ACC112 (cell line): ENCODE results near the gene TMEM17.

Experiments
- H2AFZ ChIP-seq: fragments of 200-600 bp; sonication (generic); one replicate; pipeline ENCODE4 v1.6.0; 2017; ENCODE audit warnings: antibody characterized with exemption, low read length; ENCODE audit not compliant: unreplicated experiment
- H3K27ac ChIP-seq: fragments of 200-600 bp; sonication (generic); 2 replicates; pipeline ENCODE4 v1.5.1; 2014; ENCODE audit warnings: low read depth, mild to moderate bottlenecking, antibody characterized with exemption, low read length, moderate library complexity
- H3K27me3 ChIP-seq: fragments of 200-600 bp; sonication (generic); 2 replicates; pipeline ENCODE4 v1.6.1; 2014; ENCODE audit warnings: mild to moderate bottlenecking, antibody characterized with exemption, low read length, moderate library complexity, mixed read lengths; ENCODE audit not compliant: insufficient read depth
- H3K36me3 ChIP-seq: fragments of 200-600 bp; sonication (generic); 2 replicates; pipeline ENCODE4 v1.6.1; 2016; ENCODE audit warnings: mild to moderate bottlenecking, antibody characterized with exemption, low read length, moderate library complexity, mixed read lengths; ENCODE audit not compliant: insufficient read depth
- H3K4me1 ChIP-seq: fragments of 200-600 bp; sonication (generic); one replicate; pipeline ENCODE4 v1.6.1; 2016; ENCODE audit warnings: low read length, mixed read lengths; ENCODE audit not compliant: insufficient read depth, unreplicated experiment, control insufficient read depth
- H3K4me3 ChIP-seq: fragments of 200-600 bp; sonication (generic); 2 replicates; pipeline ENCODE4 v1.5.1; 2014; ENCODE audit warnings: mild to moderate bottlenecking, low read depth, low read length
- H3K79me2 ChIP-seq: fragments of 200-600 bp; sonication (generic); one replicate; pipeline ENCODE4 v1.6.0; 2016; ENCODE audit warnings: low read length; ENCODE audit not compliant: control insufficient read depth, unreplicated experiment, insufficient read depth

Gene TMEM17

GRCh38 chr2:62472312-62472711 lies 33.7 kb downstream of the TMEM17 start:
- H3K4me1 ChIP-seq = peaks cover 12% of the 10 kb centered on the region
- no peaks in the 10 kb centered on the region for H3K36me3 ChIP-seq
- no peak overlapping the region for H2AFZ ChIP-seq
- no peak overlapping the region for H3K4me3 ChIP-seq
- no peaks in the 10 kb centered on the region; the same call in 1 of the 2 replicates for H3K27me3 ChIP-seq
- no peak overlapping the region for H3K27ac ChIP-seq
- H3K79me2 ChIP-seq = no peaks in the 10 kb centered on the region

DNA sequence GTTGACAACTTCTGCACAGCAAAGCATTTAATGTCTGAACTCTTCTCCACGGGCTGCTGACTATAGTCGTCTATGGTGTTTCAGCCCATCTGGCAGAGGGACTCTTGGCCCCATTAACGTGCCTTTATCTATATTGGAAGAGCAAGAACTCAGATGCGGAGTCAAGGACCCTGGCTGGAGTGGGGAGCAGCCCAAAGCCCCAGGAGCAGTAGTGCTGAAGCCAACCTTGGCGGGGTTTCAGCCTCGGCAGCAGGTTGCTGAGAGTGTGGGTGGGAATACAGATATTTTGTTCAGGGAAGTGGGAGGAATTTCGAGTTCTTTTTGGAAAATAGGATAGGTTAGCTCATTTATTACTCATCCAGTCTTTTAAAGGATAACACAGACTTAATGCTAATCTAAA lies 34.2 kb downstream of the TMEM17 start:
- no peaks in the 10 kb centered on the region; the same call in 1 of the 2 replicates for H3K27me3 ChIP-seq
- no peak overlapping the region for H2AFZ ChIP-seq
- no peaks in the 10 kb centered on the region for H3K36me3 ChIP-seq
- H3K4me1 ChIP-seq = peaks cover 14% of the 10 kb centered on the region
- H3K27ac ChIP-seq = no peak overlapping the region
- no peak overlapping the region for H3K4me3 ChIP-seq
- no peaks in the 10 kb centered on the region for H3K79me2 ChIP-seq

- no peaks in the 10 kb centered on the region for H3K36me3 ChIP-seq
- no peaks in the 10 kb centered on the region for H3K79me2 ChIP-seq
- H3K27me3 ChIP-seq = no peaks in the 10 kb centered on the region; the same call in 1 of the 2 replicates
- H3K4me1 ChIP-seq = peaks cover 14% of the 10 kb centered on the region
- H3K27ac ChIP-seq = no peak overlapping the region
- H2AFZ ChIP-seq = no peak overlapping the region
- no peak overlapping the region for H3K4me3 ChIP-seq
Measured at GRCh38 chr2:62471404-62471803, 34.6 kb downstream of the TMEM17 start.

DNA sequence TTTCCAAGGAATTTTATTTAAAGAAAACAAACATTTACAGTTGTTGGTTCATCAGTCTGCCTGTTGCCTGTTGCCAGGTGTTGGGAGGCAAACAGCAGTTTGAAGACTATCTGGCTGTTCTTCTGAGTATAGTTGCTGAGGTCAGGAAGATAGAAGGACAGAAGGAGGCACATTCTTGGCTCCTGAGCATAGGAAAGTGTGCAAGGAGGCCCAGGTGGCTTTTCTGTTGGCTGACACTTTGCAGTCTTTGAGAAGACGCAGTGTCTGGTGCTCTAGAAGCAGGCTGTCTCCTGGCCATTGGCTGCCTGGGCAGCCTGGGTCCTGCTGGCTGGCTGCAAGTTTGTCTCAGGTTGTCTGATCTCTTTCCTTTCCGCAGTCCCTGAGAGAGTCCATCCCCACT lies 36.4 kb downstream of the TMEM17 start:
- Histone ChIP-seq H3K4me1 (peaks cover 14% of the 10 kb centered on the region), H2AFZ (no peak overlapping the region), H3K4me3 (no peak overlapping the region), H3K36me3 (no peaks in the 10 kb centered on the region), H3K27ac (no peak overlapping the region), H3K79me2 (no peaks in the 10 kb centered on the region), H3K27me3 (no peaks in the 10 kb centered on the region; the same call in 1 of the 2 replicates)

DNA sequence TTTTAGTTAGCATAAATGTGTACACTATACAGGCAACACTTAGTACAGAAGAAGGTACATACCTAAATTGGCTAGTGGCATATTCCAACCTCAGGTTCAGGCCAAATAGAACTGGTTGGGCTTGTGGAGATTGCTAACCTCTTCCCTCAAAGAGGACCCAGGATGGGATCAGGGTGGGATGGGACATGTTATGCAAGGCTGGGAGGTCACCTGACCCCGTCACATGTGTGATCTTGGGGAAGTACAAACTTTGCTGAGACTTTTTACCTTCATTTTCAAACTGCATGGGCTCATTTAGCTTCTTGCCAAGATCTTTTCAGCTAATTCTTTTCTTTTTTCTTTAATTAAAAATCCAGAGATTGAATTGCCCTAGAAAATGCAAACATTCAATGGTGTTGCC lies 36.9 kb downstream of the TMEM17 start:
- Histone ChIP-seq H3K27ac (no peak overlapping the region), H3K27me3 (no peaks in the 10 kb centered on the region; the same call in 1 of the 2 replicates), H3K36me3 (no peaks in the 10 kb centered on the region), H2AFZ (no peak overlapping the region), H3K79me2 (no peaks in the 10 kb centered on the region), H3K4me3 (no peak overlapping the region), H3K4me1 (peaks cover 14% of the 10 kb centered on the region)

GRCh38 chr2:62467475-62468321 lies 38.3 kb downstream of the TMEM17 start:
- Histone ChIP-seq H3K4me1 (peaks cover 14% of the 10 kb centered on the region), H3K27ac (no peak overlapping the region), H2AFZ (peak overlapping the region; percentile 16)

GRCh38 chr2:62467100-62467474 lies 38.9 kb downstream of the TMEM17 start:
- no peak overlapping the region for H3K4me3 ChIP-seq
- H3K4me1 ChIP-seq = peaks cover 14% of the 10 kb centered on the region
- H3K36me3 ChIP-seq = no peaks in the 10 kb centered on the region
- no peak overlapping the region for H3K27ac ChIP-seq
- no peaks in the 10 kb centered on the region for H3K27me3 ChIP-seq
- peak overlapping the region; percentile 16 for H2AFZ ChIP-seq
- no peaks in the 10 kb centered on the region for H3K79me2 ChIP-seq

More at GRCh38 chr2:62467475-62468321, 38.3 kb downstream of the TMEM17 start:
- Histone ChIP-seq H3K27me3 (no peaks in the 10 kb centered on the region; the same call in 1 of the 2 replicates), H3K4me3 (no peak overlapping the region), H3K79me2 (no peaks in the 10 kb centered on the region), H3K36me3 (no peaks in the 10 kb centered on the region)

- Histone ChIP-seq H3K27me3 (no peaks in the 10 kb centered on the region), H3K4me3 (no peak overlapping the region), H3K4me1 (peaks cover 14% of the 10 kb centered on the region), H3K27ac (no peak overlapping the region), H2AFZ (no peak overlapping the region), H3K36me3 (no peaks in the 10 kb centered on the region), H3K79me2 (no peaks in the 10 kb centered on the region)
Measured at GRCh38 chr2:62466503-62466854, 39.5 kb downstream of the TMEM17 start.

GRCh38 chr2:62465741-62466502 lies 40.1 kb downstream of the TMEM17 start:
- no peak overlapping the region for H3K4me3 ChIP-seq
- H2AFZ ChIP-seq = no peak overlapping the region
- H3K27me3 ChIP-seq = no peaks in the 10 kb centered on the region
- no peak overlapping the region for H3K27ac ChIP-seq
- H3K36me3 ChIP-seq = no peaks in the 10 kb centered on the region
- H3K79me2 ChIP-seq = no peaks in the 10 kb centered on the region
- H3K4me1 ChIP-seq = peaks cover 14% of the 10 kb centered on the region

DNA sequence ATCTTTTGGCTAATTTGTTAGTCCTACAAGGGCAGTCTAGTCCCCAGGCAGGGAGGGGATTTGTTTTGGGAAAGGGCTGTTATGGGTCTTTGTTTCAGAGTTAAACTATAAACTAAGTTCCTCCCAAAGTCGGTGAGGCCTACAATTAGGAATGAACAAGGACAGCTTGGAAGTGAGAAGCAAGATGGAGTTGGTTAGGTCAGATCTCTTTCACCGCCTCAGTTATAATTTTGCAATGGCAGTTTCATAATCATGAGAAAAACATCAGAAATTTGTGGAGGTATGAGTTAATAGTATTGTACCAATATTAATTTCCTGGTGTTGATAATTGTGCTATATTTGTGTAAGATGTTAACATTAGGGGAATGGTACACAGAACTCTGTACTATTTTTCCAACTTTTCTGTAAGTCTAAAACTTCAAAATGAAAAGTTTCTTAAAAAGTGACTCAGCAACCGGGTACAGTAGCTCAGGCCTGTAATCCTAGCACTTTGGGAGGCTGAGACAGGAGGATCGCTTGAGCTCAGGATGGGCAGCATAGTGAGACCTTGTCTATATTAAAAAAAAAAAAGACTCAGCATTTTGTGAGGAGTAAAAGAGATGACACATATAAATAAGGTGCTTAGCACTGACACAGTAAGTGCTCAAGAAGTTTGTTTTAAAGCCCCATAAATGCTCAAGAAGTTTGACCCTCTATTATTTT lies 40.8 kb downstream of the TMEM17 start:
- H3K4me1 ChIP-seq = peaks cover 14% of the 10 kb centered on the region
- H3K27ac ChIP-seq = no peak overlapping the region
- H3K79me2 ChIP-seq = no peaks in the 10 kb centered on the region
- H2AFZ ChIP-seq = no peak overlapping the region
- no peaks in the 10 kb centered on the region for H3K36me3 ChIP-seq
- no peak overlapping the region for H3K4me3 ChIP-seq
- no peaks in the 10 kb centered on the region for H3K27me3 ChIP-seq
